Activated CD8-positive, alpha-beta T cell treated with anti-CD3 and anti-CD28 coated beads for 36 hours (primary cell): ENCODE results near the gene HSPA12A. TPM values are rescaled to one million over a fixed set of nuclear protein-coding genes. Genes with fewer than 3 reads are reported as not detected.

Experiments used
- ATAC-seq: fragments of 200-7000 bp; cut with Tn5 transposase; one replicate; pipeline ENCODE4 v1.10.0; 2021; ENCODE audit warnings: mild to moderate bottlenecking, moderate library complexity
- CTCF ChIA-PET: fragments of 350-600 bp; sonication (Branson Sonifier 250); formaldehyde crosslinking; loops from one replicate; lab custom pipeline; 2021; ENCODE audit warnings: antibody characterized with exemption; lab: Charles Lee
- POLR2A ChIA-PET: fragments of 350-600 bp; sonication (Branson Sonifier 250); formaldehyde crosslinking; loops from one replicate; lab custom pipeline; 2021; ENCODE audit warnings: antibody characterized with exemption; lab: Charles Lee
- DNase-seq: peaks from one replicate; pipeline ENCODE4 v3.0.0-alpha.2; 2020
- H3K27ac Mint-ChIP-seq: one replicate; pipeline ENCODE4 v1.8.0; 2021; ENCODE audit warnings: mild to moderate bottlenecking, mixed read lengths
- H3K27me3 Mint-ChIP-seq: one replicate; pipeline ENCODE4 v1.8.0; 2021; ENCODE audit warnings: mixed read lengths
- H3K36me3 Mint-ChIP-seq: one replicate; pipeline ENCODE4 v1.8.0; 2021; ENCODE audit warnings: low read depth, mixed read lengths
- H3K4me1 Mint-ChIP-seq: one replicate; pipeline ENCODE4 v1.8.0; 2021; ENCODE audit warnings: low read depth, mixed read lengths
- H3K4me3 Mint-ChIP-seq: one replicate; pipeline ENCODE4 v1.8.0; 2021; ENCODE audit warnings: mild to moderate bottlenecking, moderate library complexity, mixed read lengths
- H3K9me3 Mint-ChIP-seq: one replicate; pipeline ENCODE4 v1.8.0; 2021; ENCODE audit warnings: mixed read lengths
- intact Hi-C: fragments of 100-400 bp; cut with micrococcal nuclease; formaldehyde crosslinking; loops from one replicate; pipeline ENCODE4 v1.10.0; 2022
- total RNA-seq, 2 experiments: library from RNA; stranded (reverse); gene quantifications; one replicate each; pipeline ENCODE4 v1.2.3, GENCODE V29; 2021
- TF ChIP-seq, protein P1 (sequence below): fragments of 200-600 bp; IDR thresholded peaks from one replicate; pipeline ENCODE4 v1.8.0; 2022; ENCODE audit warnings: antibody characterized with exemption, mild to moderate bottlenecking

HSPA12A gene
- total RNA-seq, 2 experiments from 2014 or later: 0.07 TPM; not detected in 1

DNA sequence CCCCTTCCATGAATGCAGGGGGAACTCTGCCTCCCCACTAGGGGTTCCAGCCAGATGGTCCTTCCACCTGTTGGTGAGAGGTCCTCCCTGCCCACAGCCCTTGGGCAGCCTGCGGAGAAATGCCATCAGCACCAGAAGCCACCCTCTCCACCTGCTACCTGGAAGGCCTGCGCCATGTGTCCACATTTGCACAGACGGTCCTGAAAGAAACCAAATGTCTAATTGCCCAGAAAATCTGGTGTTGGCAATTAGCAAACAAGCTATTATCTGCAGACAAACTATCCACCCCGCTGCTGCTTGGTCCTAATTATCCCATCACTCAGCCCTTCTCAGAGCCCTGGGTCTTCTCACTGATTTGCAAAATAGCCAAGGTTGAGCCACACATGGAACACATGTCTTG lies 32.3 kb downstream of the HSPA12A start:
- H3K4me1 Mint-ChIP-seq: no peaks in the 10 kb centered on the region
- intact Hi-C loops: no loop called here
- DNase-seq: no peak
- TF ChIP-seq, protein P1, sequence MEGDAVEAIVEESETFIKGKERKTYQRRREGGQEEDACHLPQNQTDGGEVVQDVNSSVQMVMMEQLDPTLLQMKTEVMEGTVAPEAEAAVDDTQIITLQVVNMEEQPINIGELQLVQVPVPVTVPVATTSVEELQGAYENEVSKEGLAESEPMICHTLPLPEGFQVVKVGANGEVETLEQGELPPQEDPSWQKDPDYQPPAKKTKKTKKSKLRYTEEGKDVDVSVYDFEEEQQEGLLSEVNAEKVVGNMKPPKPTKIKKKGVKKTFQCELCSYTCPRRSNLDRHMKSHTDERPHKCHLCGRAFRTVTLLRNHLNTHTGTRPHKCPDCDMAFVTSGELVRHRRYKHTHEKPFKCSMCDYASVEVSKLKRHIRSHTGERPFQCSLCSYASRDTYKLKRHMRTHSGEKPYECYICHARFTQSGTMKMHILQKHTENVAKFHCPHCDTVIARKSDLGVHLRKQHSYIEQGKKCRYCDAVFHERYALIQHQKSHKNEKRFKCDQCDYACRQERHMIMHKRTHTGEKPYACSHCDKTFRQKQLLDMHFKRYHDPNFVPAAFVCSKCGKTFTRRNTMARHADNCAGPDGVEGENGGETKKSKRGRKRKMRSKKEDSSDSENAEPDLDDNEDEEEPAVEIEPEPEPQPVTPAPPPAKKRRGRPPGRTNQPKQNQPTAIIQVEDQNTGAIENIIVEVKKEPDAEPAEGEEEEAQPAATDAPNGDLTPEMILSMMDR: no peak
- peaks cover 19% of the 10 kb centered on the region for H3K27me3 Mint-ChIP-seq
- H3K4me3 Mint-ChIP-seq: no peak overlapping the region
- no peak for ATAC-seq
- H3K27ac Mint-ChIP-seq: no peak overlapping the region
- POLR2A ChIA-PET: no interaction called here
- H3K36me3 Mint-ChIP-seq: no peaks in the 10 kb centered on the region
- no peaks in the 10 kb centered on the region for H3K9me3 Mint-ChIP-seq
- CTCF ChIA-PET: interaction anchor here (1.0 kb wide), 1 partner anchor 28 kb away, joined by 3 read pairs; no protein-coding TSS in a partner anchor

DNA sequence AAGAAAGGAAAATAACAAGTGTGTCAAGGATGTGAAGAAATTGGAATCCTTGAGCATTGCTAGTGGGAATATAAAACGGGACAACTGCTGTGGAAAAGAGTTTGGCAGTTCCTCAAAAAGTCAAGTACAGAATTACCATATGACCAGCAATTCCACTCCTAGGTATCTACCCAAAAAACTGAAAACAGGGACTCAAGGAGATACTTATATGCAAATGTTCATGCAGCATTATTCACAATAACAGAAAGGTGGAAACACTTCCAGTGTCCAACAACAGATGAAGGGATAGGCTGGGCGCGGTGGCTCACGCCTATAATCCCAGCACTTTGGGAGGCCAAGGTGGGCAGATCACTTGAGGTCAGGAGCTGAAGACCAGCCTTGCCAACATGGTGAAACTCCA lies 33.5 kb downstream of the HSPA12A start:
- no peak for ATAC-seq
- ChIA-PET POLR2A (no interaction called here), CTCF (no interaction called here)
- Mint-ChIP-seq H3K4me1 (no peaks in the 10 kb centered on the region), H3K27ac (no peak overlapping the region), H3K9me3 (no peaks in the 10 kb centered on the region), H3K36me3 (no peaks in the 10 kb centered on the region), H3K27me3 (peaks cover 12% of the 10 kb centered on the region), H3K4me3 (no peak overlapping the region)
- intact Hi-C loops: no loop called here
- TF ChIP-seq, protein P1: no peak
- DNase-seq: no peak

DNA sequence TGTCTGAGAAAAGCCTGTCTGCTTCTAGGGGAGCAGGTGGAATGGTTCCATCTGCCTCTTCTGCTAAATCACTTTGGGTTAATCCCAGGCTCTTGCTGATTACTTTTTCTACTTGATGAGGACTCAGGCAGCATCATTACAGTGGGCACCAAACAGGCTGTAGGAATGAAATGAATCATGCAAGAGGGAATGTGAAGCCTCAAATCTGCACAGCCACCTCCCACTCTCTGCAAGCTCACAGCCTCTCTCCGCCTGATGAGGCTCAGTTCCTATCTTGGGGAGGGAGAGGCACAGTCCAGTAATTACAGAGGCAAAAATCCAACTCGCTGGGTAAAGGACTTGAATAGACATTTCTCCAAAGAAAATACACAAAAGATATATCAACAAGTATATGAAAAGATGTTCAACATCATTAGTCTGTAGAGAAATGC lies 34.0 kb downstream of the HSPA12A start:
- Mint-ChIP-seq H3K4me3 (no peak overlapping the region), H3K9me3 (no peaks in the 10 kb centered on the region), H3K27me3 (peaks cover 10% of the 10 kb centered on the region), H3K36me3 (no peaks in the 10 kb centered on the region), H3K27ac (no peak overlapping the region), H3K4me1 (no peaks in the 10 kb centered on the region)
- DNase-seq (no peak), ATAC-seq (no peak)
- intact Hi-C loops: no loop called here
- TF ChIP-seq, protein P1: no peak
- ChIA-PET POLR2A (no interaction called here), CTCF (no interaction called here)

DNA sequence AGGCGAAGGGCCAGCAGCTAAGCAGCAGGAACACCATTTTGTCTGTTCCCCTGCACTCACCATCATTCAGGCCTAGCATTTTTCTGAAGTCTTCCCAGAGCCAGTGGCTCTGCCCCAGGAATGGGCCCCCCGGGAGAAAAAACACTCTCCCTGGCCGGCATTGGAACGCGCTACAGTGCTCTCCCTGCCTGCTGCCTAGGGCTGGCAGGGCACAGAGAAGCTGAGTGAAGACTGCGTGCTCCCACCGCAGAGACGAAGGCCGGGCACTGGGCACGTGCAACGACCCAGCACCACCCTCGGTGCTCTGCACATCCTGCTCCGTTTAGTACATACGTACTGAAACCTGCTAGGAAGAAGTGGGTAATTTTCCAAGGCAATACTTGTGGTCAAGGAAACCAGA lies 34.4 kb downstream of the HSPA12A start:
- H3K4me1 Mint-ChIP-seq: no peaks in the 10 kb centered on the region
- TF ChIP-seq, protein P1: no peak
- no peak overlapping the region for H3K4me3 Mint-ChIP-seq
- intact Hi-C loops: no loop called here
- H3K27ac Mint-ChIP-seq: no peak overlapping the region
- no peaks in the 10 kb centered on the region for H3K36me3 Mint-ChIP-seq
- POLR2A ChIA-PET: no interaction called here
- H3K27me3 Mint-ChIP-seq: peaks cover 11% of the 10 kb centered on the region
- CTCF ChIA-PET: no interaction called here
- no peaks in the 10 kb centered on the region for H3K9me3 Mint-ChIP-seq
- ATAC-seq (no peak), DNase-seq (no peak)

DNA sequence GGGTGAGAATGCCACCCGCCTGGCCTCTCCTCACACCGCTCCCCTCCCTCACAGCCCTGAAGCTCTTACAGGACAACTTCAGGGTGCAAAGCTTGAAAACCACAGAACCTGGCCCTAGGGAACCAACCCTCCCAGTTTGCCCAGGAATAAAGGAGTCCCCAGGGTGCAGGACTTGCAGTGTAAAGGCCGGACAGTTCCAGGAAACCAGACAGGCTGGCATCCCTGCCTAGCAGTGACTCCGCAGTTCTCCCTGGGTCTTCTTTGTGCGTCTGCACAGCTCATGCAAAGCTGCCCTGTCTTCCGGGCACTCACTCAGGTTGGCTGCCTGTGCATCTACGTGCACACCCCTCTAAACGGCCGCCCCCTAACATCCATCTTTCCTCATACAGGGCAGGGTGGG lies 36.1 kb downstream of the HSPA12A start:
- Mint-ChIP-seq H3K4me1 (no peaks in the 10 kb centered on the region), H3K27ac (no peak overlapping the region), H3K27me3 (peaks cover 18% of the 10 kb centered on the region), H3K36me3 (no peaks in the 10 kb centered on the region), H3K4me3 (no peak overlapping the region), H3K9me3 (no peaks in the 10 kb centered on the region)
- CTCF ChIA-PET: no interaction called here
- ATAC-seq (no peak), DNase-seq (no peak)
- POLR2A ChIA-PET: no interaction called here
- TF ChIP-seq, protein P1: no peak
- intact Hi-C loops: no loop called here
